Kidney epithelial cell (primary cell): ENCODE data around the gene RPUSD4. TPM values are rescaled to one million over a fixed set of nuclear protein-coding genes. Genes with fewer than 3 reads are reported as not detected.

ENCODE experiments used
- DNase-seq: peaks from one replicate; pipeline ENCODE4 v3.0.0-alpha.2; 2010; ENCODE audit warnings: low read depth
- H3K27me3 ChIP-seq: 2 replicates; pipeline ENCODE4 v1.6.0; 2011; ENCODE audit warnings: low read length; ENCODE audit not compliant: control insufficient read depth, insufficient read depth
- H3K36me3 ChIP-seq: 2 replicates; pipeline ENCODE4 v1.5.1; 2011; ENCODE audit warnings: low read length; ENCODE audit not compliant: control insufficient read depth, insufficient read depth
- H3K4me3 ChIP-seq: 2 replicates; pipeline ENCODE4 v1.5.1; 2011; ENCODE audit warnings: low read depth, mild to moderate bottlenecking, control low read depth, low read length
- CTCF ChIP-seq: IDR thresholded peaks from 2 replicates; pipeline ENCODE4 v1.5.1; 2011; ENCODE audit warnings: mild to moderate bottlenecking, moderate library complexity, low read length, control low read depth, inconsistent platforms; ENCODE audit not compliant: insufficient read depth, poor library complexity, severe bottlenecking
- total RNA-seq: library from RNA; depleted of rRNA; stranded (reverse); fragments of >200 nt; gene quantifications from 2 replicates; pipeline ENCODE4 v1.2.3, GENCODE V29; 2015

Gene RPUSD4
- total RNA-seq, 1 donor from 2014 or later, result 25.5 TPM

- TF ChIP-seq CTCF, result no peak
- Histone ChIP-seq H3K27me3 (no peaks in the 10 kb centered on the region), H3K4me3 (no peak overlapping the region), H3K36me3 (no peaks in the 10 kb centered on the region)
- no peak for DNase-seq
These were observed 41.8 kb upstream of the RPUSD4 start for GRCh38 chr11:126253265-126253664.

DNA sequence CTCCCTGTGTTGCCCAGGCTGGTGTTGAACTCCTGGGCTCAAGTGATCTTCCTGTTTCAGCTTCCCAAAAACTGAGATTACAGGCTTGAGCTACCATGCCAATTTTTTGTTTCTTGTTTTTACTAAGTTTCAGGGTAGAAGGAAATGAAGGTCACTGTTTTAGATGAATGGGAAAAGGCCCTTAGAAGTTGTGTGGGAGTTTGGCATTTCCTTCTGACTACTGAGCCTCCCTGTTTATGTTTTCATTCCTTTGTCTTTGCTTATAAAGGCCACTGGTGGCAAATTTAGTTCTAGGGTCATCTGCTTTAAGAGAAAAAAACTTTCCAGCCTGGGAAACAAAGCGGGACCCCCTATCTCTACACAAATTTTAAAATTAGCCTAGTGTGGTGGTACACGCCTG, 35.2 kb upstream of the RPUSD4 start:
- no peak for TF ChIP-seq CTCF
- Histone ChIP-seq H3K36me3 (no peaks in the 10 kb centered on the region), H3K4me3 (no peak overlapping the region), H3K27me3 (no peaks in the 10 kb centered on the region)
- DNase-seq, result no peak

DNA sequence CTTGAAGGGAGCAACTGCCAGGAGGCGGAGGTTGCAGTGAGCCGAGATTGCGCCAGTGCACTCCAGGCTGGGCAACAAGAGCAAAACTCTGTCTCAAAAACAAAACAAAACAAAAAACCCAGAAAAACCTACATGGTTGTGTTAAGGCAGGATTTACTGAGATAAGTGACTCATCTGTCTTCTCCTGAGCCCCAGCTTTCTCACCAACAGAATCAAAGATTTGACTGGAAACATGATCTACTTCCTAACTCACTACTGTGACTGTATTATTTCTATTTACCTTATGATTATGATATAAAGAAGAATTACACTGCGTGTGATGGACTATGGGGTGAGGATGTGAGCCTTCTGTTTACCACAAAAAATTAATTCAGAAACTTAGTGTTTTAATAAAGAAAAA, 21.9 kb upstream of the RPUSD4 start:
- Histone ChIP-seq H3K27me3 (no peaks in the 10 kb centered on the region), H3K4me3 (no peak overlapping the region), H3K36me3 (no peaks in the 10 kb centered on the region)
- no peak for TF ChIP-seq CTCF
- no peak for DNase-seq

DNA sequence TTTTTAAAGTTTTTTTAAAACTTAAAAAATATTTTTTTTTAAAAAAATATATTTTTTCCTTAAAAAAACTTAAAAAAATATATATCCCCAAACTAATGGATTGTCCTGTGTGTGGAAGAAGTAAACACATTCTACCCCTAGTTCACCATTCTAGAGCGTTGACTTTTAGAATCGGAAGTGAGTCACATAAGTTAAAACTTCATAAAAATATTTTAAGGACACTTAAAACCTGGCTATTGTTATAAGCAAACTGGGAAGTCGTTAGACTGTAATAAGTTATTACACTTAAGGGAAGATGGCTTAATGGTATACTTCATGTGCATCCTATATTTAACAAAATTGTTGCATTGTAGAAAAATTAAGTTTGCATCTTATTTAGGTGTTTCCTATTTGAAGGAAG, 21.2 kb upstream of the RPUSD4 start:
- DNase-seq, result no peak
- H3K27me3 ChIP-seq, result no peaks in the 10 kb centered on the region
- H3K4me3 ChIP-seq, result no peak overlapping the region
- no peaks in the 10 kb centered on the region for H3K36me3 ChIP-seq
- no peak for TF ChIP-seq CTCF

- no peak for DNase-seq
These were observed 20.4 kb upstream of the RPUSD4 start for GRCh38 chr11:126231725-126232459.

More at GRCh38 chr11:126231725-126232459, 20.4 kb upstream of the RPUSD4 start:
- H3K4me3 ChIP-seq, result no peak overlapping the region
- H3K27me3 ChIP-seq, result no peaks in the 10 kb centered on the region
- no peaks in the 10 kb centered on the region for H3K36me3 ChIP-seq
- no peak for TF ChIP-seq CTCF
